K562 (cell line): ENCODE measurements around the gene NUP98. TPM values are rescaled to one million over a fixed set of nuclear protein-coding genes. Genes with fewer than 3 reads are reported as not detected.

ENCODE experiments used
- CBX3 ChIP-seq, 2 experiments: IDR thresholded peaks; 1 replicate in 1 of 2; 2 replicates in 1 of 2; pipeline ENCODE4 v1.6.1; 2012; ENCODE audit warnings: inconsistent platforms in 2 of 2, low read length in 2 of 2, borderline replicate concordance in 1 of 2, control low read depth in 1 of 2
- CTBP1 ChIP-seq: fragments of 450-650 bp; IDR thresholded peaks from 2 replicates; pipeline ENCODE4 v1.6.1; 2016; ENCODE audit warnings: borderline replicate concordance
- DLX4 ChIP-seq: fragments of 250-450 bp; sonication (Bioruptor Pico); IDR thresholded peaks from 2 replicates; pipeline ENCODE4 v1.6.1; 2021; ENCODE audit warnings: mild to moderate bottlenecking
- KAT2B ChIP-seq: IDR thresholded peaks from one replicate; pipeline ENCODE4 v1.6.1; 2012; ENCODE audit warnings: low read depth, mild to moderate bottlenecking, control low read depth, inconsistent platforms, low read length, moderate library complexity
- POLR2B ChIP-seq: fragments of 450-650 bp; IDR thresholded peaks from 2 replicates; pipeline ENCODE4 v1.6.1; 2018; ENCODE audit warnings: low read depth; ENCODE audit not compliant: partially characterized antibody
- POLR2G ChIP-seq: fragments of 200-400 bp; formaldehyde crosslinking; IDR thresholded peaks from 2 replicates; pipeline ENCODE4 v1.6.1; 2017; ENCODE audit warnings: low read depth, mild to moderate bottlenecking, antibody characterized with exemption, low read length, moderate library complexity
- RCOR1 ChIP-seq, 2 experiments: IDR thresholded peaks; 2 replicates each; pipeline ENCODE4 v1.6.1; 2012; ENCODE audit warnings: low read depth in 2 of 2, low read length in 2 of 2, borderline replicate concordance in 1 of 2, improper control_type of control experiment in 1 of 2
- TAL1 ChIP-seq: fragments of 450-650 bp; IDR thresholded peaks from 2 replicates; pipeline ENCODE4 v1.6.1; 2016; ENCODE audit warnings: mild to moderate bottlenecking
- TOE1 ChIP-seq, 2 experiments: fragments of 450-650 bp in 1 of 2; sonication (generic) in 1 of 2; formaldehyde crosslinking in 1 of 2; IDR thresholded peaks; 2 replicates each; pipeline versions ENCODE4 v1.7.1 to v1.8.0; 2016 to 2022; ENCODE audit warnings: borderline replicate concordance in 2 of 2, mild to moderate bottlenecking in 2 of 2, antibody characterized with exemption in 1 of 2, inconsistent platforms in 1 of 2, low read depth in 1 of 2, missing genetic modification reagents in 1 of 2, moderate library complexity in 1 of 2
- U2AF1 ChIP-seq: fragments of 200-400 bp; formaldehyde crosslinking; optimal IDR thresholded peaks from 2 replicates; pipeline ENCODE3; 2017; ENCODE audit warnings: mild to moderate bottlenecking, low read depth, low read length, moderate library complexity
- ZBTB9 ChIP-seq: fragments of 450-650 bp; formaldehyde crosslinking; IDR thresholded peaks from 2 replicates; pipeline ENCODE4 v1.4.0; 2020; ENCODE audit warnings: mild to moderate bottlenecking, moderate library complexity
- ZEB2 ChIP-seq: fragments of 450-650 bp; IDR thresholded peaks from 2 replicates; pipeline ENCODE4 v1.6.1; 2016
- ZNF316 ChIP-seq: fragments of 450-650 bp; IDR thresholded peaks from 2 replicates; pipeline ENCODE4 v1.6.1; 2016
- ZNF518B ChIP-seq: fragments of 250-450 bp; sonication (Bioruptor Pico); IDR thresholded peaks from 2 replicates; pipeline ENCODE4 v1.5.0; 2021; ENCODE audit warnings: mild to moderate bottlenecking, moderate library complexity
- ZNF77 ChIP-seq: fragments of 250-450 bp; sonication (Bioruptor Pico); IDR thresholded peaks from 2 replicates; pipeline ENCODE4 v1.5.0; 2020
- polyA plus RNA-seq, 8 experiments: library from polyadenylated mRNA; depleted of rRNA in 4 of 8; stranded (reverse) in 5 of 8; unstranded in 3 of 8; fragments of >200 nt; fragmentation: Nextera tagmentation in 2 of 8; fragmentation: Illumina TruSeq in 1 of 8; extraction: Ambion mirVana in 2 of 8; extraction: Trizol in 1 of 8; gene quantifications; 2 replicates each; pipeline versions ENCODE4 v1.2.1 to v1.2.3, GENCODE V29; 2011 to 2014; ENCODE audit warnings: inconsistent platforms in 1 of 8, missing spikeins in 1 of 8
- total RNA-seq, 7 experiments: library from RNA; depleted of rRNA in 6 of 7; stranded (reverse); fragments of >200 nt in 6 of 7; fragmentation: Illumina TruSeq in 2 of 7; extraction: Trizol in 2 of 7; gene quantifications; 2 replicates each; pipeline versions ENCODE4 v1.2.1 to v1.2.3, GENCODE V29; 2011 to 2021; ENCODE audit warnings: low replicate concordance in 1 of 7

The NUP98 gene
- total and polyA plus RNA-seq, 9 of the 15 experiments (the other 6 are each of a cell fraction or from before 2014, with no cell fraction given): 45.1 to 196 (median 130) TPM

GRCh38 chr11:3816673-3817072, 19.3 kb upstream of the NUP98 start (continued):
- TF ChIP-seq KAT2B (no peak), TAL1 (no peak), ZNF77 (CRISPR knock-in tag) (no peak), CBX3 (IDR thresholded peaks at IDR 0.05; ENCODE audit: borderline replicate concordance in 1 of 2, low read length in 2 of 2) (no peak), POLR2G (no peak), CTBP1 (no peak), TOE1 (IDR thresholded peaks at IDR 0.05; ENCODE audit: borderline replicate concordance) (no peak), TOE1 (CRISPR knock-in tag; IDR thresholded peaks at IDR 0.05; ENCODE audit: borderline replicate concordance, low read depth) (no peak), DLX4 (no peak), ZBTB9 (CRISPR knock-in tag) (no peak), POLR2B (no peak), ZNF518B (no peak), RCOR1 (IDR thresholded peaks at IDR 0.05; ENCODE audit: borderline replicate concordance in 1 of 2, low read depth in 2 of 2, low read length in 2 of 2) (peak in 1 of 2 experiments; percentile 81; a peak in 2 of 4 replicates), ZEB2 (no peak), U2AF1 (no peak), ZNF316 (no peak)
